HL-60 (cell line): ENCODE measurements around the gene FAM43A.

Experiments
- DNase-seq, 2 experiments: peaks; one replicate each; pipeline ENCODE4 v3.0.0-alpha.2; 2010 to 2020; ENCODE audit warnings: low read depth in 1 of 2, low spot score in 1 of 2
- H3K27ac ChIP-seq: fragments of 250-450 bp; sonication (Bioruptor Pico); replicated peaks from 2 replicates; pipeline ENCODE4 v1.5.1; 2020; ENCODE audit warnings: mild to moderate bottlenecking, moderate library complexity
- H3K27me3 ChIP-seq: fragments of 250-450 bp; sonication (Bioruptor Pico); 2 replicates; pipeline ENCODE4 v1.5.1; 2021; ENCODE audit warnings: mild to moderate bottlenecking, moderate library complexity; ENCODE audit not compliant: insufficient read depth, poor library complexity, severe bottlenecking
- H3K4me3 ChIP-seq: replicated peaks from 2 replicates; pipeline ENCODE4 v1.5.1; 2011; ENCODE audit warnings: mild to moderate bottlenecking, control low read depth, low read length; ENCODE audit not compliant: insufficient read depth
- CTCF ChIP-seq: IDR thresholded peaks from one replicate; pipeline ENCODE4 v1.5.1; 2011; ENCODE audit warnings: low read length, control low read depth, inconsistent platforms; ENCODE audit not compliant: insufficient read depth
- GABPA ChIP-seq: IDR thresholded peaks from 2 replicates; pipeline ENCODE4 v1.6.1; 2012; ENCODE audit warnings: low read depth
- POLR2AphosphoS5 ChIP-seq: IDR thresholded peaks from 2 replicates; pipeline ENCODE4 v1.6.1; 2012; ENCODE audit warnings: low read depth
- REST ChIP-seq: IDR thresholded peaks from 2 replicates; pipeline ENCODE4 v1.6.1; 2012; ENCODE audit warnings: low read depth; ENCODE audit not compliant: insufficient replicate concordance
- SPI1 ChIP-seq: IDR thresholded peaks from 2 replicates; pipeline ENCODE4 v1.6.1; 2012; ENCODE audit warnings: low read depth, mild to moderate bottlenecking, borderline replicate concordance

Gene FAM43A

GRCh38 chr3:194730365-194730764 lies 44.7 kb downstream of the FAM43A start:
- H3K4me3 ChIP-seq: no peak overlapping the region
- no peaks in the 10 kb centered on the region for H3K27me3 ChIP-seq
- H3K27ac ChIP-seq: no peak overlapping the region
- DNase-seq: no peak
- TF ChIP-seq SPI1 (no peak), GABPA (no peak), CTCF (no peak), REST (no peak), POLR2AphosphoS5 (no peak)

GRCh38 chr3:194731506-194732073 lies 45.9 kb downstream of the FAM43A start:
- DNase-seq: no peak
- no peaks in the 10 kb centered on the region for H3K27me3 ChIP-seq
- TF ChIP-seq REST (no peak), SPI1 (no peak), GABPA (no peak), CTCF (no peak), POLR2AphosphoS5 (no peak)
- H3K27ac ChIP-seq: no peak overlapping the region
- H3K4me3 ChIP-seq: no peak overlapping the region

GRCh38 chr3:194732617-194733016 lies 46.9 kb downstream of the FAM43A start:
- DNase-seq: peak in 1 of 2 experiments; percentile 20
- no peak overlapping the region for H3K27ac ChIP-seq
- TF ChIP-seq CTCF (no peak), SPI1 (no peak), GABPA (no peak), POLR2AphosphoS5 (no peak), REST (no peak)
- no peaks in the 10 kb centered on the region for H3K27me3 ChIP-seq
- no peak overlapping the region for H3K4me3 ChIP-seq
